Measurements from ENCODE around the gene C1orf105. TPM values are rescaled to one million over a fixed set of nuclear protein-coding genes. Genes with fewer than 3 reads are reported as not detected.

Gene C1orf105
- total and polyA plus RNA-seq, 10 of the 15 experiments (the other 5 are each of a cell fraction or from before 2014, with no cell fraction given) = not detected

DNA sequence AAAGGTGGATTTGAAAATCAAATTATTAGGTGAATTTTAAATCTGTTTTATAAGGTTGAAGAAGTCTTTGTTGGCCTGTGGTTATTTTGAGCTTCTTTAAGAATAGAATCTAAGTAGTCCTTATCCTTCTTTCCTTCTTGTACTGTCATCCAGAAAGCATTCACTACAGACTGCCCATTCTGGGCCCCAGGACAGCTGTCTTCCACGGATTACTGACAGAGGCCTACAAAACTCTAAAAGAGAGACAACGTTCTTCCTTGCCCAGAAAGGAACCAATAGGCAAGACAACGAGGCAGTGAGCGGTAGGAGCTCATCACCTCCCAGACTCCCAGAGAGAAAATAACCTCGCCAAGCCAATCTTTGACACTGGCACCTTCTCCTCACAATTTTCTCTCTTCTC is 47.8 kb downstream of the C1orf105 start:
- Histone ChIP-seq H4K20me1 (ENCODE audit: control insufficient read depth, insufficient read depth) (no peaks in the 10 kb centered on the region), H3K4me3 (no peak overlapping the region), H3K79me2 (ENCODE audit: control insufficient read depth, insufficient read depth, low read length) (no peaks in the 10 kb centered on the region), H3K4me1 (ENCODE audit: control insufficient read depth, insufficient read depth, low read length) (no peaks in the 10 kb centered on the region), H3K9ac (ENCODE audit: control insufficient read depth, insufficient read depth, low read length) (no peak overlapping the region), H3K27me3 (replicated peaks in 1 of 2; ENCODE audit: control insufficient read depth in 2 of 2, insufficient read depth in 2 of 2, low read length in 1 of 2) (no peaks in the 10 kb centered on the region; a peak in 3 of 4 replicates), H3K36me3 (ENCODE audit: control insufficient read depth in 2 of 2, insufficient read depth in 2 of 2, low read length in 1 of 2) (no peaks in the 10 kb centered on the region), H3K9me3 (replicated peaks; ENCODE audit: control insufficient read depth, insufficient read depth, low read length) (no peaks in the 10 kb centered on the region), H2AFZ (ENCODE audit: control insufficient read depth, low read depth, low read length) (no peak overlapping the region), H3K4me2 (ENCODE audit: control insufficient read depth, insufficient read depth) (no peak overlapping the region), H3K27ac (ENCODE audit: control insufficient read depth, insufficient read depth) (no peak overlapping the region)
- no peak for ATAC-seq
- FAIRE-seq = no peak
- WGBS (ENCODE audit: insufficient coverage, insufficient replicate concordance, low lambda C conversion rate, missing lambda C conversion rate) = 24% methylated on average over 5 of the region's 5 CpGs
- SMC1A ChIA-PET (ENCODE audit: uncharacterized antibody, unreplicated experiment) = interaction anchor here (0.7 to 0.8 kb wide), 2 partner anchors 19 to 252 kb away, joined by 3 to 4 read pairs; no protein-coding TSS in a partner anchor
- CTCF ChIA-PET = interaction anchor here (0.8 to 2.1 kb wide), 3 partner anchors 11 to 251 kb away, joined by 3 to 6 read pairs (median 3); no protein-coding TSS in a partner anchor
- intact Hi-C loops (cut with micrococcal nuclease; ENCODE audit: unreplicated experiment) (no loop called here), in situ Hi-C loops (cut with MboI) (no loop called here)
- DNase-seq (ENCODE audit: low read depth, low spot score) = no peak
- RAD21 ChIA-PET (ENCODE audit: unreplicated experiment) = no interaction called here
- POLR2A ChIA-PET = no interaction called here
- no TSS peak for BruUV-seq (replicated peaks)
- no peak for TF ChIP-seq FOXM1 (IDR thresholded peaks at IDR 0.05; ENCODE audit: low read depth, low read length)
- TF ChIP-seq, protein P1, sequence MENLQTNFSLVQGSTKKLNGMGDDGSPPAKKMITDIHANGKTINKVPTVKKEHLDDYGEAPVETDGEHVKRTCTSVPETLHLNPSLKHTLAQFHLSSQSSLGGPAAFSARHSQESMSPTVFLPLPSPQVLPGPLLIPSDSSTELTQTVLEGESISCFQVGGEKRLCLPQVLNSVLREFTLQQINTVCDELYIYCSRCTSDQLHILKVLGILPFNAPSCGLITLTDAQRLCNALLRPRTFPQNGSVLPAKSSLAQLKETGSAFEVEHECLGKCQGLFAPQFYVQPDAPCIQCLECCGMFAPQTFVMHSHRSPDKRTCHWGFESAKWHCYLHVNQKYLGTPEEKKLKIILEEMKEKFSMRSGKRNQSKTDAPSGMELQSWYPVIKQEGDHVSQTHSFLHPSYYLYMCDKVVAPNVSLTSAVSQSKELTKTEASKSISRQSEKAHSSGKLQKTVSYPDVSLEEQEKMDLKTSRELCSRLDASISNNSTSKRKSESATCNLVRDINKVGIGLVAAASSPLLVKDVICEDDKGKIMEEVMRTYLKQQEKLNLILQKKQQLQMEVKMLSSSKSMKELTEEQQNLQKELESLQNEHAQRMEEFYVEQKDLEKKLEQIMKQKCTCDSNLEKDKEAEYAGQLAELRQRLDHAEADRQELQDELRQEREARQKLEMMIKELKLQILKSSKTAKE (IDR thresholded peaks at IDR 0.05; ENCODE audit: low read depth, poor library complexity, severe bottlenecking) = no peak
- no peak for TF ChIP-seq MEF2A (IDR thresholded peaks at IDR 0.05; ENCODE audit: insufficient read depth, low read depth, low read length)
- TF ChIP-seq SIN3A (IDR thresholded peaks at IDR 0.05; ENCODE audit: low read depth, low read length) = no peak
- TF ChIP-seq BRCA1 (IDR thresholded peaks at IDR 0.05; ENCODE audit: low read depth, low read length) = no peak
- TF ChIP-seq BCL11A (IDR thresholded peaks at IDR 0.05; ENCODE audit: low read depth, low read length) = no peak
- TF ChIP-seq MXI1 (IDR thresholded peaks at IDR 0.05; ENCODE audit: low read depth, low read length) = no peak
- no peak for TF ChIP-seq GATAD2B (conservative IDR thresholded peaks at IDR 0.05; ENCODE audit: low read depth)

Measured in GM12878 (cell line).